Stomach smooth muscle (tissue), 2 donors: ENCODE data around the gene H1-8.
"Not testable (repeated sequence)": the region's sequence is repeated elsewhere in the genome, so short reads cannot be mapped to it uniquely, and the experiment has no call there.

Experiments
- H3K27ac ChIP-seq: one replicate; pipeline ENCODE4 v1.7.0; 2013; ENCODE audit warnings: mild to moderate bottlenecking, low read length, inconsistent platforms
- H3K27me3 ChIP-seq, 2 donors: one replicate each; pipeline ENCODE4 v1.7.0; 2013; ENCODE audit warnings: low read length in 2 of 2; ENCODE audit not compliant: insufficient read depth in 2 of 2, control insufficient read depth in 1 of 2
- H3K36me3 ChIP-seq, 2 donors: one replicate each; pipeline ENCODE4 v1.7.0; 2013; ENCODE audit warnings: low read length in 2 of 2; ENCODE audit not compliant: control insufficient read depth in 2 of 2, insufficient read depth in 2 of 2
- H3K4me1 ChIP-seq: one replicate; pipeline ENCODE4 v1.7.0; 2013; ENCODE audit warnings: low read length; ENCODE audit not compliant: control insufficient read depth, insufficient read depth
- H3K4me3 ChIP-seq, 2 donors: one replicate each; pipeline ENCODE4 v1.7.0; 2013; ENCODE audit warnings: low read length in 2 of 2
- H3K9ac ChIP-seq, 2 donors: one replicate each; pipeline ENCODE4 v1.7.0; 2013; ENCODE audit warnings: low read length in 2 of 2, mild to moderate bottlenecking in 1 of 2
- H3K9me3 ChIP-seq, 2 donors: one replicate each; pipeline ENCODE4 v1.7.0; 2013; ENCODE audit warnings: low read length in 2 of 2; ENCODE audit not compliant: control insufficient read depth in 2 of 2
- donor health status: healthy.
- donor health status: Pancreatic carcinoma.

Gene H1-8

DNA sequence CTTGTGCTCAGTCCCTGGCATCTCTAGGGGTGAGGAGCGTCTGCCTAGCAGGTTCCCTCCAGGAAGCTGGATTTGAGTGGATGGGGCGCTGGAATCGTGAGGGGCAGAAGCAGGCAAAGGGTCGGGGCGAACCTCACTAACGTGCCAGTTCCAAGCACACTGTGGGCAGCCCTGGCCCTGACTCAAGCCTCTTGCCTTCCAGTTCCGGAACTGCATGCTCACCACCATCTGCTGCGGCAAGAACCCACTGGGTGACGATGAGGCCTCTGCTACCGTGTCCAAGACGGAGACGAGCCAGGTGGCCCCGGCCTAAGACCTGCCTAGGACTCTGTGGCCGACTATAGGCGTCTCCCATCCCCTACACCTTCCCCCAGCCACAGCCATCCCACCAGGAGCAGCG, 9.6 kb upstream of the H1-8 start:
- no peaks in the 10 kb centered on the region for H3K4me1 ChIP-seq
- no peaks in the 10 kb centered on the region for H3K27me3 ChIP-seq
- H3K9ac ChIP-seq = no peak overlapping the region
- no peaks in the 10 kb centered on the region for H3K36me3 ChIP-seq
- H3K27ac ChIP-seq = no peak overlapping the region
- H3K9me3 ChIP-seq = no peaks in the 10 kb centered on the region
- H3K4me3 ChIP-seq = no peak overlapping the region

DNA sequence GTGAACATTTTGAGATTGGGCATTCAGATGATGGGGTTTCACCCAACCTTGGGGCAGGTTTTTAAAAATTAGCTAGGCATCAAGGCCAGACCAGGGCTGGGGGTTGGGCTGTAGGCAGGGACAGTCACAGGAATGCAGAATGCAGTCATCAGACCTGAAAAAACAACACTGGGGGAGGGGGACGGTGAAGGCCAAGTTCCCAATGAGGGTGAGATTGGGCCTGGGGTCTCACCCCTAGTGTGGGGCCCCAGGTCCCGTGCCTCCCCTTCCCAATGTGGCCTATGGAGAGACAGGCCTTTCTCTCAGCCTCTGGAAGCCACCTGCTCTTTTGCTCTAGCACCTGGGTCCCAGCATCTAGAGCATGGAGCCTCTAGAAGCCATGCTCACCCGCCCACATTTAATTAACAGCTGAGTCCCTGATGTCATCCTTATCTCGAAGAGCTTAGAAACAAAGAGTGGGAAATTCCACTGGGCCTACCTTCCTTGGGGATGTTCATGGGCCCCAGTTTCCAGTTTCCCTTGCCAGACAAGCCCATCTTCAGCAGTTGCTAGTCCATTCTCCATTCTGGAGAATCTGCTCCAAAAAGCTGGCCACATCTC, 8.4 kb upstream of the H1-8 start:
- Histone ChIP-seq H3K4me3 (no peak overlapping the region), H3K4me1 (no peaks in the 10 kb centered on the region), H3K9ac (no peak overlapping the region), H3K27ac (no peak overlapping the region), H3K36me3 (no peaks in the 10 kb centered on the region), H3K9me3 (no peaks in the 10 kb centered on the region), H3K27me3 (no peaks in the 10 kb centered on the region)

DNA sequence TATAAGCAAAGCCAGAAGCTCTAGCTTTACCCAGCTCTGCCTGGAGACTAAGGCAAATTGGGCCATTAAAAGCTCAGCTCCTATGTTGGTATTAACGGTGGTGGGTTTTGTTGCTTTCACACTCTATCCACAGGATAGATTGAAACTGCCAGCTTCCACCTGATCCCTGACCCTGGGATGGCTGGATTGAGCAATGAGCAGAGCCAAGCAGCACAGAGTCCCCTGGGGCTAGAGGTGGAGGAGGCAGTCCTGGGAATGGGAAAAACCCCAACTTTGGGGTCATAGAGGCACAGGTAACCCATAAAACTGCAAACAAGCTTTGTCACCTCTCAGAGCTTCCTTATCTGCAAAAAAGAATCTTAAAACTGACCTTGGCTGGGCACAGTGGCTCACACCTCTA, 7.9 kb upstream of the H1-8 start:
- no peaks in the 10 kb centered on the region for H3K27me3 ChIP-seq
- no peaks in the 10 kb centered on the region for H3K36me3 ChIP-seq
- no peak overlapping the region for H3K4me3 ChIP-seq
- H3K4me1 ChIP-seq = no peaks in the 10 kb centered on the region
- no peak overlapping the region for H3K9ac ChIP-seq
- no peaks in the 10 kb centered on the region for H3K9me3 ChIP-seq
- no peak overlapping the region for H3K27ac ChIP-seq

DNA sequence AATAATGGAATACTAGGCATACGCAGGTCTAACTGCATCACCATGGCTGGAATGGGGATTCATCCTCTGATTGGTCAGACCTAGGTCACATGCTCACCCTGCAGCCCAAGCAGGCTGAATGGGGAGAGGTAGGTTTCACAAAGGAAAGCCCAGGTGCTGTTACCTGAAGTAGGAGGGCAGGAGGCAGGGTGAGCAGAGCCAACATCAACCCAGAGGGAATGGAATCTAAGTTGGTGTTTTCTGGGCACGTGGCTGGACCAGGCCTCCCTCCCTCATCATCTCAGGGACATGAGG, 6.7 kb upstream of the H1-8 start:
- Histone ChIP-seq H3K27ac (no peak overlapping the region), H3K4me1 (no peaks in the 10 kb centered on the region), H3K27me3 (no peaks in the 10 kb centered on the region), H3K4me3 (no peak overlapping the region), H3K9me3 (no peaks in the 10 kb centered on the region), H3K9ac (no peak overlapping the region), H3K36me3 (no peaks in the 10 kb centered on the region)

DNA sequence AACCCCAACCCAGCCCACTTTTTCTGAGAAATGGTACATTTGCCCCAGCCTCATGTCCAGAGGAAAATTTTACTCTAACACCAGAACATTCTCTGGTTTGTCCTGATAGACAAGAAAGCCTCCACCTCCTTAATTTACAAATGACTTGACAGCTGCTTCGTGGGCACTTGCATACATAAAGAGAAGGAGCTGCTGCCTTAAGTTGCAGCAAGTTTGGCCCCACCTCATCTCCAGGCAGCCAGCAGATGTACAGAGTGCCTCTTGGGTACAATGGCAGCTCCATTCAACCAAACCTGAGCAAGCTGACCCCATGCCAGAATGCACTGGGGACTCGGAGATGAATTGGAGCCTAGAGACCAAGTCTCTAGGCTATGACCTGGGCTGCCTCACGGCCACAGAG, 6.2 kb upstream of the H1-8 start:
- Histone ChIP-seq H3K27me3 (no peaks in the 10 kb centered on the region), H3K4me3 (no peak overlapping the region), H3K36me3 (no peaks in the 10 kb centered on the region), H3K4me1 (no peaks in the 10 kb centered on the region), H3K27ac (no peak overlapping the region), H3K9me3 (no peaks in the 10 kb centered on the region), H3K9ac (no peak overlapping the region)

DNA sequence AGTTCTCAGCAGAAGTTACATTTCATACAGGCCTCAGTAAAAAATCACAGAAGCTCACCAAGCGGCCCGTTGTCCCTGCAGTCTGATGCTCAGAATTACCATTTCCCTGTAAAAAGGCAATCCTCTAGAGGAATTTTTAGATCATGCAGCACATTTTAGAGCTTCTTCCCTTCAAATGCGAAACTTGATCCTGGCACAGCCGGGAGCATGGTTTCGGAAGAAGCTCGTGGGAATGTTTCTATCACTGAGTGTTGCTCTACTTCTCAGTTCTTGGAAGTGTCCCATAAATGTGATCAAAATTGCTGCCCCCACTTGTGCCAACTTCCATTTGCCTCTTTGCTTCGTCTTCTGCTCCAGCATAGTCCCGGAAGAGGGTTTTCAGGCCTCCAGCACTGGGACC, 3.8 kb upstream of the H1-8 start:
- no peaks in the 10 kb centered on the region for H3K4me1 ChIP-seq
- H3K4me3 ChIP-seq = no peak overlapping the region
- H3K36me3 ChIP-seq = no peaks in the 10 kb centered on the region
- no peaks in the 10 kb centered on the region for H3K9me3 ChIP-seq
- H3K27ac ChIP-seq = no peak overlapping the region
- H3K9ac ChIP-seq = no peak overlapping the region
- no peaks in the 10 kb centered on the region for H3K27me3 ChIP-seq

DNA sequence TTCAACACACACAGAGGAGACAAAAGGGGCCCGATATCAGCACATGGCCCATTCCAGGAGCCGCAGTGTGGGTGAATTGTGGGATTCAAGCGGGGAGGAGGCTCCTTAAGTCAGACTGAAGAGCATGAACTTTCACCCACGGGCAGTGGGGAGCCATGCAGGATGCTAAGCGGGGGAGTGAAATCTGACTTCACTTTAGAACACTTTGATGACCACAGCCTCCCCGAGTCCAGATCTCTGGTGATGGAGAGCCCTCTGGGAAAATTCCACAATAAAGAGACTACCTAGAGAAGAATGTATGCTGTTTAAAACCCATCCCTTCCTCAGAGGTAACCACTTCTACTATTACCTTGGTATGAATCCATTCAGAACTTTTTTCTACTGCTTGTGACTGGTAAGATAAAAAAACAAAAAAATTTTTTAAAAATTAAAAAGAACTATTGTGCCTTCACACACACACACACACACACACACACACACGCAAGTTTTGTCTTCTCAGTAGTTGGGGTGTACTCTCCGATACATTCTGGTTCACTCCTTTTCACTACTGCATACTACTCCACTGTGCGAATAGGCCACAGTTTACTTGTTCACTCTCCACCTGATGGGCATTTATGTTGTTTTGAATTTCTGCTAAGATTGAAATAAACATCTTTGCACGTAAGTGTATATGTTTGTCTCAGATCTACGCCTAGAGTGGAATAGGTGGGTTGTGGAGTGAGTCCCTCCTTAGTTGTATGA, 2.0 kb upstream of the H1-8 start:
- H3K36me3 ChIP-seq = no peaks in the 10 kb centered on the region
- H3K9me3 ChIP-seq = no peaks in the 10 kb centered on the region
- H3K4me3 ChIP-seq = no peak overlapping the region
- H3K27ac ChIP-seq = no peak overlapping the region
- H3K9ac ChIP-seq = no peak overlapping the region
- no peaks in the 10 kb centered on the region for H3K4me1 ChIP-seq
- no peaks in the 10 kb centered on the region for H3K27me3 ChIP-seq

DNA sequence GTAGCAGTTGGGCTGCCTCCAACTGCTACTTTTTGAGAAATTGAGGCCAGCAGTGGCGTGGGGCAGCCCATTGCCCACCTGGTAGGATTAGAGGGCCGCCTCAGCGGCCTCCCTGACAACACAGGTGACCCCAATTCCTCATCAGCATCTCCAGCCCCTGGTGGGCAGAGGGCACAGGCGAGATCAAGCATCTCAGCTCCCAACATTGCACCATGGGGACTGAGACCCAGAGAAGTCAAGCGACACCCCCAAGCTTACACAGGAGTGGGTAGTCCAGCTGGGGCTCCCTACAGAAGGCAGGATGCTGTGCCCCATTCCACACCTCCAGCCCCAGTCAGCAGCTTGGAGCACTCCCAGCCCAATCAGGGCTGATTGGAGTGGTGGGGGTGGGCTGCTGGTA, 228 bp upstream of the H1-8 start:
- Histone ChIP-seq H3K9me3 (no peaks in the 10 kb centered on the region), H3K27me3 (no peaks in the 10 kb centered on the region), H3K4me3 (no peak overlapping the region), H3K36me3 (no peaks in the 10 kb centered on the region), H3K27ac (no peak overlapping the region), H3K9ac (no peak overlapping the region), H3K4me1 (no peaks in the 10 kb centered on the region)

DNA sequence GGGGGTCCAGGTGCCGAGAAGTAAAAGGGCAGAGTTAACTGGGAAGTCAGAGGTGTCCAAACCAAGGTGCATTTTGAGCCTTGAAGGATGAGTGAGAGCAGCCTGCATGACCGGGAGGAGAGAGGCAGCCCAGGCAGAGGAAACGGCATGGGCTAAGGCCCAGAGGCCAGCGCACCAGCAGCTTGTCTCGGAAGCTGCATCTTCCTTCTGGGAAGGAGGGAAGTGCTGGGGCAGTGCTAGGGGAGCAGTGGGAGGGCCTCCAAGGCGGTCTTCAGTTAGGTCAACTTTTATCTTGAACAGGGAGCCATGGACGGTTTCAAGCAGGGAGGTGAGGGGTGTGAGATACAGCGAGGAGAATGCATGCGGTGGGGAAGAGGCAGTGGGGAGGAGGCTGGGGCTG, 1.0 kb downstream of the H1-8 start:
- H3K9ac ChIP-seq = no peak overlapping the region
- H3K27me3 ChIP-seq = no peaks in the 10 kb centered on the region
- no peaks in the 10 kb centered on the region for H3K9me3 ChIP-seq
- H3K4me1 ChIP-seq = no peaks in the 10 kb centered on the region
- H3K4me3 ChIP-seq = no peak overlapping the region
- H3K27ac ChIP-seq = no peak overlapping the region
- H3K36me3 ChIP-seq = no peaks in the 10 kb centered on the region

DNA sequence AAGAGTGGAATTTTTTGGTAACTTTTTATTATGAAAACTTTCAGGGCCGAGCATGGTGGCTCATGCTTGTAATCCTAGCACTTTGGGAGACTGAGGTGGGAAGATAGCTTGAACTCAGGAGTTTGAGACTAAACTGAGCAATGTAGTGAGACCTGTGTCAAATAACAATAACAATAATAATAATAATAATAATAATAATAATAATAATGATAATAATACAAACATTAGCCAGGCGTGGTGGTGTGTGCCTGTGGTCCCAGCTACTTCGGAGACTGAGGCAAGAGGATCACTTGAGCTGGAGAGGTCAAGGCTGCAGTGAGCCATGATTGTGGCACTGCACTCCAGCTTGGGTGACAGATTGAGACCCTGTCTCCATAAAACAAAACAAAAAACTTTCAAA, 3.0 kb downstream of the H1-8 start:
- not testable (repeated sequence) for H3K36me3 ChIP-seq, H3K9ac ChIP-seq, H3K4me1 ChIP-seq

DNA sequence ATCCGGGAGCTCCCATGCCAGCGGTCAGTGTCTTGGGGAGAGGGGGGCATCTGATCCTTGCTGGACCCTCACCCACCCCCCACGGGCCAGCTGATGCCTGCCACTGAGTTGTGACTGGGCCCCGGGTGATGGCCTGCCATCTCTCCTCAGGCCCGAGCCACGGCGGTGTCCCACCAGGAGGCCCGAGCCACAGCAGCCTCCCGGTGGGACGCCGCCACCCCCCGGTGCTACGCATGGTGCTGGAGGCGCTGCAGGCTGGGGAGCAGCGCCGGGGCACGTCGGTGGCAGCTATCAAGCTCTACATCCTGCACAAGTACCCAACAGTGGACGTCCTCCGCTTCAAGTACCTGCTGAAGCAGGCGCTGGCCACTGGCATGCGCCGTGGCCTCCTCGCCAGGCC, 4.3 kb downstream of the H1-8 start:
- Histone ChIP-seq H3K4me3 (no peak overlapping the region), H3K9ac (no peak overlapping the region), H3K27ac (no peak overlapping the region), H3K4me1 (no peaks in the 10 kb centered on the region), H3K36me3 (no peaks in the 10 kb centered on the region), H3K27me3 (no peaks in the 10 kb centered on the region), H3K9me3 (no peaks in the 10 kb centered on the region)

More for the DNA sequence above, 3.0 kb downstream of the H1-8 start:
- H3K27ac ChIP-seq, H3K4me3 ChIP-seq, H3K27me3 ChIP-seq, H3K9me3 ChIP-seq: not testable (repeated sequence)
